NOMO-1 treated with DMSO at 0.1 percent for 48 hours (cell line): ENCODE data around the gene RAET1G.

ENCODE experiments used
- DNase-seq: peaks from one replicate; lab custom pipeline; 2025; ENCODE audit not compliant: unreplicated experiment; lab: John Stamatoyannopoulos, UW

The RAET1G gene

GRCh38 chr6:149869275-149869892, 53.5 kb downstream of the RAET1G start:
- no peak for DNase-seq

- DNase-seq, result peak; percentile 4
Measured at GRCh38 chr6:149867876-149868640, 54.9 kb downstream of the RAET1G start.
